Testis (tissue), 2 donors: ENCODE data around the gene LRRC38.

ENCODE experiments used
- CTCF ChIP-seq, 3 experiments: fragments of 450-650 bp in 2 of 3; fragments of 200-600 bp in 1 of 3; sonication (generic) in 1 of 3; IDR thresholded peaks; one replicate each; pipeline ENCODE4 v1.5.1; 2016 to 2019; ENCODE audit warnings: antibody characterized with exemption in 3 of 3, mild to moderate bottlenecking in 2 of 3, moderate library complexity in 1 of 3
- POLR2A ChIP-seq: fragments of 450-650 bp; IDR thresholded peaks from one replicate; pipeline ENCODE4 v1.6.1; 2017; ENCODE audit warnings: antibody characterized with exemption, mild to moderate bottlenecking, moderate library complexity

- no peak for TF ChIP-seq CTCF (IDR thresholded peaks at IDR 0.05)
- no peak for TF ChIP-seq POLR2A
Measured at GRCh38 chr1:13514821-13515220, 1.0 kb upstream of the LRRC38 start.
